ENCODE results near the gene YJEFN3. TPM values are rescaled to one million over a fixed set of nuclear protein-coding genes. Genes with fewer than 3 reads are reported as not detected.

Gene YJEFN3
- total RNA-seq, 1 experiment from 2014 or later = 4.8 TPM

DNA sequence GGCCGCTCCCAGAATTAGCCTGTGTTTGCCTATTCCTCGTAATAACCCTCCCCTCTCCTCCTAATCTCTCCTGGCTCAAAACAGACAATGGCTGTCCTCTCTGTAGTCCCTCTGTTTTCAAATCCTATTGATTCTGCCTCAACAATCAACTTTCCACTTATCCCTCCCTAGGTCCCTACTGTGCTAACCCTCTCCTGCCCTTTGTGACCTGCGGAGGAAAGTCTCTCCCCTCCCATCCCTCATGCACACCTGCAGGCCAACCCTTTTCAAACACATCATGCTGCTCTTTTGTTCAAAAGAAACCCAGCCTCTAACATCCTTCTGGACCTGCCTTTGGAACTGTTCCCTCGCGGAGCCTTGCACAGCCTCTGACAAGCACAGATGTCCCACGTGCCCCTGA lies 46.7 kb downstream of the YJEFN3 start:
- Histone ChIP-seq H3K36me3 (no peaks in the 10 kb centered on the region), H3K4me3 (no peak overlapping the region), H3K9me3 (no peaks in the 10 kb centered on the region), H3K27me3 (no peaks in the 10 kb centered on the region)
- no peak for DNase-seq

DNA sequence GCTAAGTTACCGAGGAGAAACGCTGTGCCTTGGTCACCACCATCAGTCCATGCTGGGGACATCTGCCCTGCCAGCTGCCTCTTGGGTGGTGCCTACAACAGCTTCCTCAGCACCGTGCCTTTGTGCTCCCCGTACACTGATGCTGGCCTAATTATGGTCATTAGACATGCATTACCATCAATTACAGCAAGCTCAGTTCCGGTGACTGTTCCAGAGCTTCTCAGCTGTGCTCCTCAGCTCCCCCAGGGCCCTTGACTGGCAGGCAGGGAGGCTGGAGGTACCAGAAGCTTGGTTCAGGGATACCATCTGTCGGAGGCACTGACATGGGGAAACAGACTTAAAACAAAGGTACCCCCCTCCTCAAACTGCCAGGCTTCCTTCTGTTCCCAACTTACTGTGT lies 49.5 kb downstream of the YJEFN3 start:
- H3K27me3 ChIP-seq = no peaks in the 10 kb centered on the region
- no peaks in the 10 kb centered on the region for H3K36me3 ChIP-seq
- no peak for DNase-seq
- H3K9me3 ChIP-seq = no peaks in the 10 kb centered on the region
- H3K4me3 ChIP-seq = no peak overlapping the region

DNA sequence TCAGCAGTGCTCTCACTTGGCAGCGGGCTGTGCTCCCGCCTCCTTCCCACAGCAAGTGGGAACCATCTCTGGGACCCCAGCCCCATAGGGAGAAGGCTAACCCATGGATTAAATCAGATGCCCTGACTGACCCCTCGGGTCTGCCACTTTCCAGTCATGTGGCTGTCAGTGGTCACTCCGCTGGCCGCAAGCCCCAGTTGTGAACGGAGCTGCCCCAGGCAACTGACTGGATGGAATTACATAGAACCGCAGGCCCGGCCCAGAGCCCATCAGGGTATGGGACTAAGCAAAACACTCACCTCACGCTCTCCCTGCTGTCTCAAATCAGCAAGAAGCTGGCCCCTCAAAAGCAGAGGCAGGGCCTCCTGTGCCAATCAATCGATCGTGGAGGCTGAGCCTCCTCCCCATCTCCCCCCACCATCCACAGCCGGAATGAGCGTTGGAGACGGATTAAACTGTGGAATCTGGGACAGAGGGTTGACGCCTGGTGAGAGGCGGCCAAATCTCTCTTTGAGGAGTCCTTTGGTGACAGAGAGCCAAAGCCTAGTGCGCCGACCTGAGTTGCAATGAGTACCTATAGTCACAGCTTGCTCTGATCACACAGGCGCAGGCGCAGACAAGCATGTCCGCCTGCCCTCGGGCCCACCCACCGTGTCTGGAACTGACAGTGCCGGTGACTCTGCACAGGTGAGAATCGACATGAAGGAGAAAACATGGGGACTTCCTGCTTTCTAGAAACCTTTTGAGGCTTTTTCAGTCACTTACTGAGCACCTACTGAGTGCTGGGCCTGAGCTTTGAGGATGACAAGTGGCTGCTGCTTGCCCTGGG lies 51.0 kb downstream of the YJEFN3 start:
- no peaks in the 10 kb centered on the region for H3K36me3 ChIP-seq
- H3K27me3 ChIP-seq = no peaks in the 10 kb centered on the region
- no peaks in the 10 kb centered on the region for H3K9me3 ChIP-seq
- DNase-seq = no peak
- H3K4me3 ChIP-seq = no peak overlapping the region

DNA sequence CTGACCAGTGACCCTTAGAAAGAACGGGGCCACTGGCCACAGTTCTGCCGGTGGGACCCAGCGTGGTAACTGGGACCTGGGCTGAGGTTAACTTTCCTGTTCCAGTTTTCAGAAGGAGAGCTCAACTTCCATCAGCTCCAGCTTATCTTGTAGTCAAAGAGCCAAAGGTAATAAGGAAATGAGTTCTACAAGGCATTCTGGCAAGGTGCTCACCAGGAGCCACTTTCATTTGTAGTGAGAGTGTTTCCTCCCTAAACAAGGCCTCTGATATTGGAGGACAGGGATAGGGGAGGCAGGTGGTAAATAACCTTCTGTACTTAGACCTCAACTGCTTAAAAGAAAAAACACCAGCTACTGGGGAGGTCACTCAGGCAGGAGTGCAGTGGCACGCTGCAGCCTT lies 51.7 kb downstream of the YJEFN3 start:
- Histone ChIP-seq H3K9me3 (no peaks in the 10 kb centered on the region), H3K27me3 (no peaks in the 10 kb centered on the region), H3K36me3 (no peaks in the 10 kb centered on the region), H3K4me3 (no peak overlapping the region)
- DNase-seq = no peak

DNA sequence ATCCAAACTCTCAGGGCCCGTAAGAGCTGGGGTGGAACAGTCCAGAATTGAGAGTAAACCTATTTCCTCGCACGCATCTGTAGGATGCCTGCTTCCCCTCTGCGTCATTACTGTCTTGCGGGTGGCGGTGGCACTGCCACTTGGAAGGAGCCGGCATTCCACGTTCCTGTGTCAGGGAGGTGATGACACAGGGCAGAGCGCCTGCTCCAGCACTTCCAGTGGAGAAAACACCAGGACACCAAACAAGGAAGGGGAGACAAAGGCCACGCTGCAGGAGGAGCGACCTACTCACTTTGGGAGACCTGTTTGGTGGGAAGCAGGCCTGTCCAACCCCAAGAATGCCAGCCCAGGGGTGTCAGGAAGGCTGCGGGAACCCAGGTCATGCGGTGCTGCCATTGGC lies 52.7 kb downstream of the YJEFN3 start:
- Histone ChIP-seq H3K27me3 (no peaks in the 10 kb centered on the region), H3K4me3 (no peak overlapping the region), H3K9me3 (no peaks in the 10 kb centered on the region), H3K36me3 (no peaks in the 10 kb centered on the region)
- no peak for DNase-seq

DNA sequence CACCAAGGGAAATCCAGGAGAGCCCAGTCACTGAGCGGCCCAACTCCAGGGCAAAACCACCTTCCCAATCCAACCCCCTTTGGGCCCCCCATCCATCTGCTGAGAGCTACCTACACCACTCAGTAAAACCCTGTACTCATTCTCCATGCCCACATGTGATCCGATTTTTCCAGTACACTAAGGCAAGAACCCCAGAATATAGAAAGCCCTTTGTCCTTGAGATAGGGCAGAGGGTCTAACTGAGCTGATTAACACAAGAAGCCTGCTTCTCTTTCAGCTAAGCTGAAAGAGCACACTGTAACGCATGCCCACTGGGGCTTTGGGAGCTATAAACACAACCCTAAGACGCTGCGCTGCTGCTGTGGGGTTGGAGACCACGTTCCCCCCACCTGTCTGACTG lies 53.8 kb downstream of the YJEFN3 start:
- Histone ChIP-seq H3K27me3 (no peaks in the 10 kb centered on the region), H3K4me3 (no peak overlapping the region), H3K36me3 (no peaks in the 10 kb centered on the region), H3K9me3 (no peaks in the 10 kb centered on the region)
- DNase-seq = no peak

DNA sequence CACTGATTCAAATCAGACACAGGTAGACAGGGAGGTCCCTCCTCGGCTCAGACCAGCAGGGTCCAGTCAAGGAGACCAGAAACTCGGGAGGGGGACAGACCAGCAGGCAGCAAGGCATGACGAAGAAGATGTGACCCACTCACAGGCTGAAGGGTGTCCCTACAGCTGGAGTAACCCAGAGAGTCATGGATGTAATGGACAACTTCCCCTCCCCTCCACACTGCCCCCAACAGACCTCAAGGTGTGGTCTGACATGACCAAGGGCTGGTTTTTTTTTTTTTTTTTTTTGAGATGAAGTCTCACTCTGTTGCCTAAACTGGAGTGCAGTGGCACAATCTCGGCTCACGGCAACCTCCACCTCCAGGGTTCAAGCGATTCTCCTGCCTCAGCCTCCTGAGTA lies 55.6 kb downstream of the YJEFN3 start:
- Histone ChIP-seq H3K36me3 (no peaks in the 10 kb centered on the region), H3K4me3 (no peak overlapping the region), H3K27me3 (no peaks in the 10 kb centered on the region), H3K9me3 (no peaks in the 10 kb centered on the region)
- DNase-seq = no peak

Other genes with a start within 250 kb of the YJEFN3 start
- 28.9 and 57.0 TPM in 2 replicates for gene SUGP1, start 208.4 kb upstream of the YJEFN3 start, total RNA-seq (2014; rRNA removed; shearing (Covaris generic); ENCODE audit: low replicate concordance)
- 19.6 and 32.9 TPM in 2 replicates for gene MAU2, start 208.1 kb upstream of the YJEFN3 start, total RNA-seq (2014; rRNA removed; shearing (Covaris generic); ENCODE audit: low replicate concordance)
- 46.3 and 69.1 TPM in 2 replicates for gene GATAD2A, start 123.2 kb upstream of the YJEFN3 start, total RNA-seq (2014; rRNA removed; shearing (Covaris generic); ENCODE audit: low replicate concordance)
- 9.0 TPM in 1 of 2 replicates, not detected in the other for gene TSSK6, start 13.4 kb upstream of the YJEFN3 start, total RNA-seq (2014; rRNA removed; shearing (Covaris generic); ENCODE audit: low replicate concordance)
- 152 and 344 TPM in 2 replicates for gene NDUFA13, start 12.7 kb upstream of the YJEFN3 start, total RNA-seq (2014; rRNA removed; shearing (Covaris generic); ENCODE audit: low replicate concordance)
- 0.66 and 1.1 TPM in 2 replicates for gene CILP2, start 9.4 kb downstream of the YJEFN3 start, total RNA-seq (2014; rRNA removed; shearing (Covaris generic); ENCODE audit: low replicate concordance)
- 2.4 and 15.5 TPM in 2 replicates for gene PBX4, start 89.8 kb downstream of the YJEFN3 start, total RNA-seq (2014; rRNA removed; shearing (Covaris generic); ENCODE audit: low replicate concordance)
- gene LPAR2, start 99.3 kb downstream of the YJEFN3 start, total RNA-seq (2014; rRNA removed; shearing (Covaris generic); ENCODE audit: low replicate concordance) = 0.79 TPM in 1 of 2 replicates, not detected in the other
- 2.7 and 12.4 TPM in 2 replicates for gene GMIP, start 114.7 kb downstream of the YJEFN3 start, total RNA-seq (2014; rRNA removed; shearing (Covaris generic); ENCODE audit: low replicate concordance)
- gene ATP13A1, start 134.8 kb downstream of the YJEFN3 start, total RNA-seq (2014; rRNA removed; shearing (Covaris generic); ENCODE audit: low replicate concordance) = 30.6 and 70.8 TPM in 2 replicates
- gene ZNF101, start 139.9 kb downstream of the YJEFN3 start, total RNA-seq (2014; rRNA removed; shearing (Covaris generic); ENCODE audit: low replicate concordance) = 7.1 and 18.0 TPM in 2 replicates
- gene ZNF14, start 204.2 kb downstream of the YJEFN3 start, total RNA-seq (2014; rRNA removed; shearing (Covaris generic); ENCODE audit: low replicate concordance) = 5.0 and 17.4 TPM in 2 replicates

Measured in MG63 (cell line).